Activated naive CD4-positive, alpha-beta T cell treated with anti-CD3 and anti-CD28 coated beads, Interleukin-2, amount 50 U/mL, for 24 hours (primary cell): ENCODE data around the gene ACVR2B.

ENCODE experiments used
- H3K27ac Mint-ChIP-seq: one replicate; pipeline ENCODE4 v1.8.0; 2021; ENCODE audit warnings: mild to moderate bottlenecking, mixed read lengths
- H3K27me3 Mint-ChIP-seq: one replicate; pipeline ENCODE4 v1.8.0; 2021; ENCODE audit warnings: mixed read lengths
- H3K36me3 Mint-ChIP-seq: one replicate; pipeline ENCODE4 v1.8.0; 2021; ENCODE audit warnings: mixed read lengths
- H3K4me1 Mint-ChIP-seq: one replicate; pipeline ENCODE4 v1.8.0; 2021; ENCODE audit warnings: mixed read lengths
- H3K4me3 Mint-ChIP-seq: one replicate; pipeline ENCODE4 v1.8.0; 2021; ENCODE audit warnings: mild to moderate bottlenecking, mixed read lengths
- H3K9me3 Mint-ChIP-seq: one replicate; pipeline ENCODE4 v1.8.0; 2021; ENCODE audit warnings: mixed read lengths

ACVR2B gene

GRCh38 chr3:38454884-38455638, 1.4 kb downstream of the ACVR2B start:
- peak overlapping the region; percentile 97 for H3K4me3 Mint-ChIP-seq
- no peaks in the 10 kb centered on the region for H3K27me3 Mint-ChIP-seq
- no peaks in the 10 kb centered on the region for H3K9me3 Mint-ChIP-seq
- no peaks in the 10 kb centered on the region for H3K36me3 Mint-ChIP-seq
- H3K27ac Mint-ChIP-seq, result no peak overlapping the region
- peaks cover 15% of the 10 kb centered on the region for H3K4me1 Mint-ChIP-seq

- H3K27ac Mint-ChIP-seq, result no peak overlapping the region
Observed at GRCh38 chr3:38455639-38456430, 2.1 kb downstream of the ACVR2B start.

GRCh38 chr3:38457111-38458003, 3.7 kb downstream of the ACVR2B start:
- no peaks in the 10 kb centered on the region for H3K9me3 Mint-ChIP-seq
- no peak overlapping the region for H3K27ac Mint-ChIP-seq
- H3K36me3 Mint-ChIP-seq, result no peaks in the 10 kb centered on the region
- H3K4me3 Mint-ChIP-seq, result no peak overlapping the region
- H3K4me1 Mint-ChIP-seq, result peaks cover 15% of the 10 kb centered on the region
- H3K27me3 Mint-ChIP-seq, result no peaks in the 10 kb centered on the region

More at GRCh38 chr3:38455639-38456430, 2.1 kb downstream of the ACVR2B start:
- H3K9me3 Mint-ChIP-seq, result no peaks in the 10 kb centered on the region
- H3K27me3 Mint-ChIP-seq, result no peaks in the 10 kb centered on the region
- no peaks in the 10 kb centered on the region for H3K36me3 Mint-ChIP-seq
- H3K4me1 Mint-ChIP-seq, result peaks cover 15% of the 10 kb centered on the region
- peak overlapping the region; percentile 84 for H3K4me3 Mint-ChIP-seq

- no peaks in the 10 kb centered on the region for H3K9me3 Mint-ChIP-seq
- no peak overlapping the region for H3K4me3 Mint-ChIP-seq
- H3K4me1 Mint-ChIP-seq, result peaks cover 8% of the 10 kb centered on the region
- no peaks in the 10 kb centered on the region for H3K36me3 Mint-ChIP-seq
- H3K27me3 Mint-ChIP-seq, result no peaks in the 10 kb centered on the region
- H3K27ac Mint-ChIP-seq, result no peak overlapping the region
Observed at GRCh38 chr3:38458796-38459498, 5.3 kb downstream of the ACVR2B start.

GRCh38 chr3:38459499-38460048, 5.9 kb downstream of the ACVR2B start:
- H3K27ac Mint-ChIP-seq, result no peak overlapping the region
- H3K4me1 Mint-ChIP-seq, result peaks cover 5% of the 10 kb centered on the region
- no peaks in the 10 kb centered on the region for H3K9me3 Mint-ChIP-seq
- no peaks in the 10 kb centered on the region for H3K36me3 Mint-ChIP-seq
- H3K4me3 Mint-ChIP-seq, result no peak overlapping the region
- H3K27me3 Mint-ChIP-seq, result no peaks in the 10 kb centered on the region

- Mint-ChIP-seq H3K9me3 (no peaks in the 10 kb centered on the region), H3K27ac (no peak overlapping the region), H3K4me3 (no peak overlapping the region), H3K4me1 (peaks cover 1% of the 10 kb centered on the region), H3K27me3 (no peaks in the 10 kb centered on the region), H3K36me3 (peaks cover 2% of the 10 kb centered on the region)
Observed at GRCh38 chr3:38460377-38461270, 6.9 kb downstream of the ACVR2B start.

GRCh38 chr3:38465588-38466154, 12.0 kb downstream of the ACVR2B start:
- Mint-ChIP-seq H3K9me3 (peaks cover 15% of the 10 kb centered on the region), H3K27me3 (no peaks in the 10 kb centered on the region), H3K36me3 (peaks cover 7% of the 10 kb centered on the region), H3K4me3 (no peak overlapping the region), H3K27ac (no peak overlapping the region), H3K4me1 (peaks cover 1% of the 10 kb centered on the region)

- no peak overlapping the region for H3K27ac Mint-ChIP-seq
- peaks cover 8% of the 10 kb centered on the region for H3K36me3 Mint-ChIP-seq
- no peak overlapping the region for H3K4me3 Mint-ChIP-seq
- peaks cover 17% of the 10 kb centered on the region for H3K9me3 Mint-ChIP-seq
- peaks cover 7% of the 10 kb centered on the region for H3K4me1 Mint-ChIP-seq
- no peaks in the 10 kb centered on the region for H3K27me3 Mint-ChIP-seq
Observed at GRCh38 chr3:38468765-38469164, 15.1 kb downstream of the ACVR2B start.

GRCh38 chr3:38469852-38470251, 16.2 kb downstream of the ACVR2B start:
- Mint-ChIP-seq H3K36me3 (peaks cover 8% of the 10 kb centered on the region), H3K27me3 (no peaks in the 10 kb centered on the region), H3K27ac (no peak overlapping the region), H3K9me3 (peaks cover 17% of the 10 kb centered on the region), H3K4me3 (no peak overlapping the region), H3K4me1 (peaks cover 11% of the 10 kb centered on the region)

GRCh38 chr3:38471260-38471857, 17.7 kb downstream of the ACVR2B start:
- H3K27ac Mint-ChIP-seq, result no peak overlapping the region
- peaks cover 17% of the 10 kb centered on the region for H3K9me3 Mint-ChIP-seq
- no peak overlapping the region for H3K4me3 Mint-ChIP-seq
- H3K36me3 Mint-ChIP-seq, result peaks cover 6% of the 10 kb centered on the region
- peaks cover 11% of the 10 kb centered on the region for H3K4me1 Mint-ChIP-seq
- no peaks in the 10 kb centered on the region for H3K27me3 Mint-ChIP-seq

- Mint-ChIP-seq H3K27ac (no peak overlapping the region), H3K4me3 (no peak overlapping the region), H3K9me3 (peaks cover 17% of the 10 kb centered on the region), H3K36me3 (peaks cover 6% of the 10 kb centered on the region), H3K27me3 (no peaks in the 10 kb centered on the region), H3K4me1 (peaks cover 11% of the 10 kb centered on the region)
Observed at GRCh38 chr3:38472342-38472741, 18.7 kb downstream of the ACVR2B start.

GRCh38 chr3:38473229-38473628, 19.5 kb downstream of the ACVR2B start:
- no peaks in the 10 kb centered on the region for H3K27me3 Mint-ChIP-seq
- H3K4me1 Mint-ChIP-seq, result peaks cover 11% of the 10 kb centered on the region
- peaks cover 6% of the 10 kb centered on the region for H3K36me3 Mint-ChIP-seq
- H3K4me3 Mint-ChIP-seq, result no peak overlapping the region
- no peak overlapping the region for H3K27ac Mint-ChIP-seq
- peaks cover 17% of the 10 kb centered on the region for H3K9me3 Mint-ChIP-seq

- no peak overlapping the region for H3K4me3 Mint-ChIP-seq
- peaks cover 2% of the 10 kb centered on the region for H3K36me3 Mint-ChIP-seq
- H3K27ac Mint-ChIP-seq, result no peak overlapping the region
- H3K4me1 Mint-ChIP-seq, result peaks cover 11% of the 10 kb centered on the region
- no peaks in the 10 kb centered on the region for H3K27me3 Mint-ChIP-seq
- H3K9me3 Mint-ChIP-seq, result peaks cover 6% of the 10 kb centered on the region
Observed at GRCh38 chr3:38474928-38475605, 21.4 kb downstream of the ACVR2B start.
